Measurements from ENCODE around the gene HYAL1.
A peak's percentile ranks its signal among the peaks of the same experiment; 100 is the strongest.

The HYAL1 gene

DNA sequence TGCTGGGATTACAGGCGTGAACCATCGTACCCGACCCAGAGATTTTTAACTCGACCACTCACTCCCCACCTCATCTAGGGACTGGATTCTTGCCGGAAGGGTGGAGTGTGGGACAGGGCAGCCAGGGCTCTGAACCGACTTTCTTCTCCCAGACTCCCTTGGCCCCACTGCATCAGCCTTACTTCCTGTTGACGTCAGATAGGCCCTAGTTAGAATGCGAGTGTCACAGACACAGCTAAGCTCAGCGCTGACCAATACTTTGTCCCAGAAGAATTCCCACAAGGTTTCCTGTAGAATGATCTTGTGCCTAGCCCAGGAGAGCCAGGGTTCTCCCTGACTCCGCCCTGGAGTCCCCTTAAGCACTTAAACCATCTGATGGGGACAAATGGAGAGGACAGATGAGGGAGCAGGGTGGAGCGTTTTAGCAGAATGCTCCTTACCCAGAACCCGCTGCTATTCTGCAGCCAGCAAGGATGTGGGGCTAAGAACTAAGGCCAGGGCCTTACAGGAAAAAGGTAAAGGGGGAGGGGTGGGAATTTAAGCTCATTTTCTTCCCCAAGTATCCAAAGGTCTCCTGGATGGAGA, 30.5 kb upstream of the HYAL1 start:
- no peak for DNase-seq

DNA sequence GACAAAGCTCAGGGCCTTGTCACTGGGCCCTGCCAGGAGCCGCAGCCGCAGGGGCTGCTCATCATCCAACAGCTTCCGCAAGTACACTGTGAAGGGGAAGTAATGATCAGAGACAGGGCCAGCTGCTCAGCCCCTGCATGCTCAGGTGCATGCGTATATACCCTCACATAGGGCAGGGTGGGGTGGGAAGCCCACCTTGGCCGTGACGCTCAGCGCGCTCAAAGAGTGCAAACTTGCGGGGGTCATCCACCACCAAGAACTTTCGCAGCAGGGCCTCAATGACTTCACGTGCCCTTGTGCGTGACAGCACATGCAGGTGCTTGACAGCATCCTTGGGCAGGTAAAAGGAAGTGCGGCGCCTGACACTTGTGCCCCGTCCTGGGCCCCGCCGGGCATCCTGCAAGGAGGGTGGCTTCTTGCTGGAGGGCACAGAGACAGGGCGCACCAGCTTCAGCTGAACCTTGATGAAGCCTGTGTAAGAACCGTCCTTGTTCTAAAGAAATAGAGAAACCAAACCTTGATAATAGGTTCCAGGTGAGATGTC, 28.1 kb upstream of the HYAL1 start:
- no peak for DNase-seq

DNA sequence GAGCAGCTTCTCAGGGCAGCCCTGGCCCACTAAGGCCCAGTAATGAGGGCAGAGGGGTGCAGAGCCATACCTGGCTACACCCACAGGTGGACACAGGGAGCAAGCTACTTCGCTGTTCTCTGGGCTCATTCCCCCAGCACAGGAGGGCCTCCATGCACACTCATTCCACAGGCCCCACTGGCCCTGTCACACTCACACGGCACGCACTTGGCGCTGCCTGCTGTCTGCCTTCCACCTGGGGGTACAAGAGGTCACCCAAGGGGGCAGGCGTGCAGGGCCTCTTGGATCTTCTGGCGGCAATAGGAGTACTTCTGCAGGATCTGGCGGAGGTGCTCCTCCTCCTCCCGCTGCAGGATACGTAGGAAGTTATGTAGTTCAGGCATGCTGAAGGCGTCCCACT, 27.0 kb upstream of the HYAL1 start:
- no peak for DNase-seq

DNA sequence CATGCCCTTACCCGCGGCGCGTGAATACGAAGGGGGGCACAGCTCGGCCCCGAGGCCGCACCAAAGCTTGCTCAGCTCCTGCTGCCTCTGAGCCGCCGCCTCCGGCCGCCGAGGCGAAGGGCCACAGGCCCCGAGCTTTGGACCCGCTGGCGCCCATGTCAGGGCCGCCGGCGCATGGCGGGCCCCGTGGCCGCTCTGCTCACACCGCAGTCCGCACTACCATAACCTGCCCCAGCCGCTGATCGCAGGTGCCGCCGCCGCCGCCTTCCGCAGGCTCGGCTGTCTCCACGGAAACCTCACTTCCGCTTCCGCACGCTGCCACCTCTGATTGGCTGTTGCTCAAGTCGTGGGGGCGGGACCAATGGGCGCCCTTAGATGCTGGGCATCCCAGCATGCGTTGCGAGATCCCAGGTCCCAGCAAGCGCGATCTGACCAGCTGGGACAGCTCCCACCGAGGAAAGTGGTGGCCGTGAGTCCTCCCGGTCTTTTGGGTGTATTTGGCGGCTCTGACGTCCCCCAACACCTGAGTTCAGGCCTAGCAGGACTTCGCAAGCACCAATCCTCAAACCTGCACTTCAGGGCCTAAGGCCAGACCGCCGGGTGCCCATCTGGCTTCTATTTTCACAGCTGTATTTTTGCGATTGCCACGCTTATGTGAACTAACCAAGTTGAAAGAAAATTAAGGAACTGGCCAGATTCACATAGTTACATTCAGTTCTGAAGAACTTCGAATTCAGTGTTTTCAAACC, 24.7 kb upstream of the HYAL1 start, which contains the start of gene TUSC2:
Gene TUSC2, minus strand, starts transcription at position 281 of the 749 bp plus-strand sequence. Its CDS starts 124 bp downstream, at position 157.
- peak; percentile 80 to 89 for DNase-seq

DNA sequence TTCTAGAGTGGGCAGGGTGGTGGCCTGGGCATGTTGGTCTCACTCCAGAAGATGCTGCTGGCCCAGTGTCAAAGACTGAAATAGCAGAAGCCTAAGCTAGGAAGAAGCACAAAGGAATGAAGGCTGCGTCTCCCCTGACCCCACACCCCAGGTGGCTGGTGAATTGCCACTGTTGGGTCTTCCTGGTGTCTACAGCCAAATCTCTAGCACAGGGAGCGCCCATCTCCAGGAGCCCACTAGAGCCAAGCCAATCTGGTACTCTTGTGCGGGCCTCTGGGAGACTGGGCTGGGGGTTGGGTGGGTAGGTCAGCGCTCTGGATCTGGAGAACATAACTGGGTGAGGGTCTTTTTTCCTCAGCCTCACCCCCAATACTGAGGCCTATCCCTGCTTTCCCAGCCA, 23.8 kb upstream of the HYAL1 start:
- DNase-seq = no peak

DNA sequence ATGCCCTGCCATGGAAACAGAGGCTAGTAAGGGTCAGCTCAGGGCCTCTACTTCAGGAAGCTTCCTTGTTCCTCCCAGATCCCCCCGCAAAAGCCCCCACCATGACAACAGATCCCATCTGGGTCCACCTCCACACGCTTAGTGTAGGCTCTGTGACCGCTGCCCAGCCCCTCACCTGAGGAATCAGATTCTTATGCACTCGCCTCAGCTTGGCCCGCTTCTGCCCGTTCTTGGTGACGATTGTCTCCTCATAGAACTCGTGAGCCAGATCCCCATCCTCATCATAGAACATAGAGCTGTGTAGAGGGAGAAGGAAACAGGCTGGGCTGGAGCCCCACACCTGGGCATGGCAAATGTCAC, 22.8 kb upstream of the HYAL1 start:
- no peak for DNase-seq

DNA sequence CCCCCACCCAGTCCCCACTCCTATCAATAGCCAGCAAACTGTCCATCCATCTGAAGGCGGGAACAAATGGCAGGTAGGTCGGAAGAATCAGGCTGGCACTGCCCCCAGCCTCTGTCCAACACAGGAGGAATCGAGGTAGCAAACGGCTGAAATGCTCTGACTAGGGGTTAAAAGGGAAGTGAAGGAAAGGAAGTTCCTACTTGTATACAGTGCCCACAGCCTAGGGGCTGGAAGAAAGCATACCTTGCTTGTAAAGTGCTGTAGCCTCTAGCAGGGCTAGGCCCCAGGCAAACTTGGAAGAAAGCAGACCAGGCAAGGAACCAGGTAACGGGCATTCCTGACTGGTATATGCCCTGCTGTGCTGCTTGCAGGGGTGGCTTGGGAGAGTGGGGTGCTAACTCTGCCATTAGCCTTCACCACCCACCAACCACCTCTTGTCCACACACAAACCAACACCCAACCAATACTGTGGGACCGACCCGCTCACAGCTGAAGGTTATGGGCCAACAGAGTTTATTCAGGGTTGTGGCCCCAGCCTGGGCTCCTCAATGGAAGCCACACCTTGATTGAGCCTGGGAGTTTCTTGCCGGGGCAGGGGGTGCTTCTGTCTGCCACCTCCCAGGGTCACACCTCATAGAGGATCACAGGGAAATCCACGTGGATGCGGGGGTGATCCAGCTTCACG, 22.3 kb upstream of the HYAL1 start:
- no peak for DNase-seq

DNA sequence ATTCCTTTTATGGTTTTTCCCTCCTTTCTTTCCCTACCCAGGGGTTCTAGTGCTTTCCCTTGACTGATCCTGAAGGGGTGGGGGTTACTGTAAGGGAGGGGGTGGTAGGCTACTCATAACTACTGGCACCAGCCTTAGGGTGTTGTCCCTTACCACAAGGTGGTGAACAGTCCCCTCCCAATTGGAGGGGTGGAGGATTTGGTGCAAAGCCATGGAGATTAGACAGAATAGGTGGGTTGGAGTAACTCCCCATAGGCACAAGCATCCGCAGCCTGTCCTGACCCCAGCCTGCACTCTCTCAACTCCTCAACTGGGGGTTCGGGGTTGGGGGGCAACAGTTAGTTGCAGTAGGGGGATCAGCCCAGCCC, 21.7 kb upstream of the HYAL1 start:
- no peak for DNase-seq

DNA sequence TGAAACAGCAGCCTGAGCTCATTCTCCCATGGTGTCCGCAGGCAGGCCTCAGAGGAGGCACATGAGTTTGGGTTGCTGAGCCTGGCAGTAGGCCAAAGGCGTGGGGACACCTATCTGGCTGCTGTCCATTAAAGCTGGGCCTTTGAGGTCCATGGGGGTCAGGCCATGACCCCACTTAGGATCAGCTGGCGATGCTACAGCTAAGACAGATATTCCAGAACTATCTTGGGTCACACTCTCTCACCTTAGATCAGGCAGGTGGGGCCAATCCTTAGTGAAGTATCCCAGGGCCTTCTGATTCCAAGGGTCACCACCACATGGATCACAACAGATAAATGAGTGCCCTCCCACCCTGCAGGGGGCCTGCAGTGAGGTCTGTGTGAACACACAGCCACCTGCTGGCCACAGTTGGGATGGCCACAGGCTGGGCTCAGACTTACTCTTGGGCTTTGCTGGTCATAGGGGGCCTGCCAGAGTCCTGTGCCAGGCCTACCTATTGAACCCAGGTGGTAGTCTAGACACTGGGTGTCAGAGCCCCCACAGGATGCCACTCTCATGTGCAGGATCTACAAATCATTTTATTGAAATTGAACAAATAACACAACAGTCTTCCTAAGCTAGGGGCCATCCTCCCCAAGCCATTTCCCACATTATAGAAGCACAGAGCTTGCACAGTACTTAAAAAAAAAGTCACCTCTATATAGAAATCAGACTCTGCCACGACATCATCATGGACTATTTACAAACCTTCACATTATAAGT, 21.2 kb upstream of the HYAL1 start:
- DNase-seq = peak in 1 of 2 experiments; percentile 8

DNA sequence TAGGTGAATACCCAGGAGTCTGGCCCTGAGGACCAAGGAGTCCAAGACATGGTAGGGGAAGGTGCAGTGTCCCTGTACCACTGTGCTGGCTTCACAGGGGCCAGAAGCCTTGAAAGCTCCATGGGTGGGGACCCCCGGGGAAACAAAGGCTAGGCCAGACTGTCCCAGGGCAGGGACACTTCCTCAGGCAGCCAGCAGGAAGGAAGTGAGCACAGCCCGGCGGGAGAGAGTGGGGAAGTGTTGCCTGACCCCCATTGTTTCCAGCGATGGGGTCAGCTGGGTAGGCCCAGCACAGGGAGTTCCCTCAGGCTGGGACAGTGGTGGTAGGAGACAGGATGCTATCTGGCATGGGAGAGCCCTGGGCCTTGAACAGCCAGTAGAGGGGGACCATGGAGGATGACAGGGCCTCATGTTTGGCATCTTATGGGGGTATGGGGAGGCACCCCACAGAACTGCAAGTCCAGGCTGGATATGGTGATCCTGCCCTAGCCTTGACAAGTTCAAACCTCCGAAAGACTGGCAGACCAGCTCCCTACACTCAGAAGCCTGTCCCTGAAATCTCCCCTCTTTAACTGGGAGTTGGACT, 20.3 kb upstream of the HYAL1 start:
- DNase-seq = no peak

DNA sequence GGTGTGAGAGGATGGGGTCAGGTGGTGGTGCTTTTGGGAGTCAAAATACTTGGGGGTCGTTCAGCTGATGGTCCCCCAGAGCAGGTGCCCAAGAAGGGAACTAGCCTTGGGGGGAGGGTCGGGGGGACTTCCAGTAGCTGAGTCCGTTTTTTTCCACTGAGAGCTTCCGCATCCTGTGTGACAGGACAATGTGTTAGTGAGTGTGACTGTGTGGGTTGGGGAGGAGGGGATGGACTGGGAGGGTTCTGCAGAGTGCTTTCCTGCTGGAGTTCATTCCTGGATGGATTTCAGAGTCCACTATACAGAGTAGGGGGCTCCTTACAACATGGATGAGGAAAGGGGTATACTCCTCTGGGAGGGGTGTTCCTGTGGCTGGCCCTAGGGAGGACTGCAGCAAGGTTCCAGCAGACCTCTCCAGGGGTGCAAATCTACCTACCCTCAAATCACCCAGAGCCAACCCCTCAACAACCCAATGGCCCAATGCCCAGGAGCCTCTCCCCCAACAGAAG, 19.8 kb upstream of the HYAL1 start:
- no peak for DNase-seq

DNA sequence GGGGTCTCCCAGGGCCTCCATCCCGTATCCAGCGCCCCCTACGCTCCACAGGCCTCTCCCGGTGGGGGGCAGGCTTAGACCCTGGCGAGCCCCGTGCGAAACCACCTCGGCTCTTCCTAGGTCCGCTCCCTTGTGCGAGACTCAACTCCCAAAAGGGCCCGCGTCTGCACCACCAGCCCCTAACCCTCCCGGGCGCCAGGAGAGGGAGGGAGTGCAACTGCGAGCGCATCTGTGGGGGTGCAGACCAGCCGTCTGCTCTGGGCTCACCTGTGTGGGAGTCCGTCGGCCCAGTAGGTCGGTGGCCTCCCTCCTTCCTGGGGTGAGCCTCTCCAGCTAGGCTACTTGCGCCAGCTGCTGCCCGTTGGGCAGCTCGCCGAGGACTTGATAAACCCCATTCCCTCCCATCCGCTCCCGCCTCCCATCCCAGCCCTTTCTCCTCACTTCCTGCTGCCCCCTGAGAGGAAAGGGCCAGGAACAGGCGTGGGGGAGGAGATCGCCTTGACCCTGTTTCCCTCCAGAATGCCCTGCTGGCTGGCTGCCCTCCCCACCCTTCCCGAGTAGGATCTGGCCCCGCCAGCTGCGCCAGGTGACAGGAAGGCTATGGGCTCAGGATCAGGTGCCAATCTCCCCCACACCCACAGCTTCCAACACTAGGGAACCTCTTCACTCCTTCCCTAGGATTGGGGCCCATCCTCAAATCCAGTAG, 19.2 kb upstream of the HYAL1 start, which contains the start of gene HYAL2:
Gene HYAL2, minus strand, starts transcription at position 360 of the 706 bp plus-strand sequence. CDS start 2,256 bp downstream, outside the sequence.
- DNase-seq = no peak

DNA sequence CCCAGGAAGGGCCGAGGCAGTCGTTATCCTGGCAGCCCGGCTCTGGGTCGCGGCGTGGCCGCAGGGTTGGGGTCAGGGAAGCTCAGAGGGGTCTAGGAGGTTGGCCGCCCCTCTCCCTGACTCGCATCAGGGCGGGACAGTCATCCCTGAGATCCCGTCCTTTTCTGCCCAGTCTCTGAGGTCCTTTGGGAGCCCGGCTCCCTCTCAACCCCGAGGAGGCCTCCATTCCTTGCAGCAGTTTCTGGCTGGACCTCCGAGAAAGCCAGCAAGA, 18.7 kb upstream of the HYAL1 start:
- no peak for DNase-seq

DNA sequence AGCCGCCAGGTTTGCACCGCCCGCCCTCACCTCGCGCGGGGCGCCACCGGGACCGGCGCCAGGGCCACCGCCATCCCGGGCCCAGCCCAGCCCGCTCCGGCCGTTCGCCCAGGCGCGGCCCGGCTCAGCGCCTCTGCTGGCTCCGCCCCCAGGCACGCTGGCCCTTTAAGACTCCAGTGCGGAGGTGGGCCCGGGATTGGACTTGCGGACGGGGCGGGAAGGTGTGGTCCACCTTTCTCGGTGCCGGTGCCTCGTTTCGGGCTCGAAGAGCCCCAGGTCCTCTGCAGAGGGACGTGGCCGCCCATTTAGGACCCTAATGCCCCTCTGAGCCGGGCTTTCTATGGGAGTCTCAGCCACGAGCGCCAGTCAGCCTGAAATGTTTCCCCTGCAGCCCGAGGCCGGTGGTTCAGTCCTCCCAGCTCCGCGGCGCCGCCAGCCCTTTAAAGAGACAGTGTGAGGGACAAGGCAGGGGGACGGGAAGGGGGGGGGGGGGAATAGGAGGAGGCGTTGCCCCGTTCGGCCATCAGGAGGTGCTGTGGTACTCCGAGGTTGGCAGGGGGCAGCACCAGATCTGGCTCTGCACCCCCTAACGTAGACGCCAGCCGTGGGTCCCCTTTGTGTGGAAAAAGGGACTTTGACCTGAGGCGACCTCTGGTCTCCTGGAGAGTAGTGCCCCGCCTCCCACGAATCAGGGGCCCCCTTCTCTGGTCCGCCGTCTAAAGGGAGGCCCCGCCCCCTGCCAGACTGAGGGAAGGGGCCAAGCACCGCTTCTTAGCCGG, 18.2 kb upstream of the HYAL1 start:
- DNase-seq = peak; percentile 53 to 64

DNA sequence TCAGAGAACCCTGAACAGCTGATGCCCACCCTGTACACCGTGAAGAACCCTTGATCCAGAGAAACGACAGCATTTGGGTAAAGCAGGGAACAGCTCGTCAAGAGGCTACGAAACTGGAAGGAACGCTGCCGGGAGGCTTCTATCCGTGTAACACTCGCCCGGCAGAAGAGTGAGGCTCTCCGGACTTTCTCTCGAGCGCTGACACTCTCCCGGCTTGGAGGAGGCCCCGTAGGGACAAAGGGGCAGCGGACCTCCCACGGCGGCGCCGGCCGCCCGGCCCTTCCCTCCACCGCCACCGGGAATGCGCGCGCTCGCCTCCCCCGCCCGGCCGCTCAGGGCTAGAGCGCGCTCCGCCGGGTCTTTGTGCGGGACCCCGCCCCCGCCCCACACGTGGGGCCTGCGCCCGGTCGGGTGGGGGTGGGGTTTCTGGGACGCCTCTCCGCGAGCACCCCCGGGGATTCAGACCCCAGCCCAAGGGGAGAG, 17.5 kb upstream of the HYAL1 start:
- peak; percentile 42 to 44 for DNase-seq

DNA sequence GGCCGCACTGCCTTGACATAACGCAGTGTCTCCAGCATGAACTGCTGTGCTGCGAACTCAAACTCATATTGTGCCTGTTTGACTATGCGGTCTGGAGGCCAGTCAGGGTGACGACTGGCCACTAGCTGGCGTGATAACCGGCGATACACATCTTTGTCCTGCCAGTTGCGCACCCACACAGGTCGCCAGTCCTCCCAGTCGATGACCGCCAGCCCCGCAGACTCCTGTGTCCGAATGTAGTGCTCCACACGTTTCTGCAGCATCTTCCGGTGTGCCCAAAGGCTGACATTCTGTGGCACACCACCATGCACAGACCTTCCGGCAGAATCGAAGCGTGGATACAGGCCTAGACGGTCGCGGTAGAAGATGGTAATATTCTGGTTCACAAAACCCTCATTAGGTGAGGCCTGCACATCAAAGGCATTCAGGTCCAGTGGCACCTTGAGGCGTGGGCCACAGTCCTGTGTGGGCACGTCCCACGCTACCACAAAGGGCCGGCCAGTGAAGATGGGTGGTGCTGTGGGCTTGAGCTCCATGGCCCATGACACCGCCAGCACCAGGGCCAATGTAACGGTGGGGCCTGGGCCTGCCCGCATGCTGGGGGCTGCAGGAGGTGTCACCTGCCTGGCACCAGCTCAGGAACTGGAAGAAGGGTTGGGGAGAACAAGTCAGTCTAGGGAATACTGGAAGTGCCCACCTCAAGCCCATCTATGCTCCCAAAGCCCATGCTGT, 16.7 kb upstream of the HYAL1 start:
- DNase-seq = no peak

DNA sequence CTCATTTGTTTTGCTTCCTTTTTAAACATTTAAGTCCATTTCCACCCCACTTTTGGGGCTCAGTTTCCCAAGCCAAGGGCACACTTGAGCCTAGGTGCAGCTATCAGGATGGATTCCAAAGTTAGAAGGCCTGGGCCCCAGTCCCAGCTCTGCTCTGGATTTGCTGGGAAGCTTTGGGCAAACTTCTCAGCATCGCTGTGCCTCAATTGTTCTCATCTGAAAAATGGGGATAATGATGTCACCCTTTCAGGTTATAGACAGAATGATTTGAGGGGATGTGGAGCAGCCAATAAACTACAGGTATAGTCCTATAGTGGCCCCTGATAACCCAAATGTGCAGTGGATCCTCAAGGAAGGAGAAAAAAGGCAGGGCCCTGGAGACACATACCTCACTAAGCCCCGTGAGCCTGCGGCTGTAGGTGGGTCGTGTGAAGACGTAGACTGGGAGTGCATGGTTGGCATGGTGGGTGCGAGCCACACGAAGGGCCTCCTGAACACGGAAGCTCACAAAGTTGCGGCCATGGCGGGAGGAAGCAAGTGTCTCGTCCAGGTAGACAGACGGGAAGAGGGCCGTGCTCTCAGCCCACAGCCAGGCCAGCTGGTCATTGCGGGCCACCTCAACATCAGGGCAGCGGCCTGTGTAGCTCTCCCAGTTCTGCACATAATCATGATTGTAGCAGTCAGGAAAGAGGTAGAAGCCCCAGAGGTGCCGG, 16.0 kb upstream of the HYAL1 start:
- DNase-seq = no peak

DNA sequence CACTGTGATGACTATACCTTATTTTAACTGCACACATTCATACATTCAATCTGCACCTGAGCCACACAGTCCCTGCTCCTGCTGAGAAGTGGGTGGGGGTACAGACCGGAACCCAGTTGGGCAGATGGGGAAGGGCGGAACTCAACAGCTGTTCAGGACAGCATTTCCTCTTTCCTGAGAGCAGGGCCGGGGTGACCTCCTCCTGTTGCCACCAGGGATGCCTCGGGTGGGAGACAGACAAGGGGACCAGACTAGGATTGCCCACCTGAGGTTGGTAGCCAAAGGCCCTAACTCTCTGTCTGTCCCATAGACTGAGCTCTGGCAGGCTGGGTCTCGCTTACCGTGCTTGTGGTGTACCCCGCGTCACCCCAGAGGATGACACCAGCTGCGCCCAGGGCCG, 15.2 kb upstream of the HYAL1 start:
- no peak for DNase-seq

DNA sequence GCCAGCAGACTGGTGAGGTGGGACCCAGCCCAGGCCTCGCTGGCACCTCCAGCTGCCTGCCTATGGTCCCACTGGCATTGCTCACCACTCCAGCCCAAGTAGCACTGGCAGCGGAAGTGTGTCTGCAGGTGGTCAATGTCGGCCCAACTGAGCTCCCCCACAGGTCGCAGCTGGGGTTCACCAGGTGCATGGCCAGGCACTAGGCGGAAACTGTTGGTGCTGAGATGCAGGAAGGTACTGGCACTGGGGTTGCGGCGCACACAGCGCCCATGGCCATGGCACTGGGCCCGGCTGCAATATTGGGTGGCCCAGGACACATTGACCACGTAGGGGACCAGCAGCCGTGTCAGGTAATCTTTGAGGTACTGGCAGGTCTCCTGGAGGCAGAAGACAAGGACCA, 14.8 kb upstream of the HYAL1 start:
- DNase-seq = no peak

DNA sequence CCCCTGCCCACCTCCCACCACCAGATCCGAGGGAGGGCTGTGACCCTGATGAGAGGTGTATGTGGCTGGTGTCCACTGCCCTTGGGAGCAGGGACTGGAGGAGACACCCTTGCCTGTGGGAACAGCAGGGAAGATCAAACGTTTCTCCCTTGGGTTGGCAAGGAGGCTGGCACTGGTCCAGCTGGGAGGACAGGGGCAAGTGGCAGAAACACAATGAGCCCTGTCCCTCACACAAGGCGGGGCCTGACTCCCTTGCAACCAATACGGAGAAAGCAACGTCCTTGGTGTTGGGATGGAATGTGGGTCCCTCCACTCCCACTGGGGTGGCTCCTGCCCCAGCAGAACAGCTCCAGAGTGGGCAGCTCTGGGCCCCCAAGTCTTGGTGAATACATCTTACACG, 13.9 kb upstream of the HYAL1 start:
- no peak for DNase-seq
